ENCODE results near the gene FOLR1.

GRCh38 chr11:72173291-72173690 is 18.6 kb upstream of the FOLR1 start:
- no peak for TF ChIP-seq CTCF (IDR thresholded peaks at IDR 0.05; ENCODE audit: low read length)
- TF ChIP-seq EZH2 (optimal IDR thresholded peaks at IDR 0.05; ENCODE audit: low read depth, low read length): no peak
- TF ChIP-seq EZH2phosphoT487 (IDR thresholded peaks at IDR 0.05; ENCODE audit: low read length): no peak

Measured in MM.1S (cell line).